CD14-positive monocyte (primary cell): ENCODE data around the gene RARRES1. TPM values are rescaled to one million over a fixed set of nuclear protein-coding genes. Genes with fewer than 3 reads are reported as not detected.

Source experiments
- DNase-seq, 3 donors: peaks; one replicate each; pipeline ENCODE4 v3.0.0-alpha.2; 2011 to 2022
- H2AFZ ChIP-seq: 2 replicates; pipeline ENCODE4 v1.6.0; 2012; ENCODE audit warnings: mild to moderate bottlenecking, low read depth, low read length, inconsistent platforms; ENCODE audit not compliant: insufficient read depth, poor library complexity, severe bottlenecking
- H3K27ac ChIP-seq, 2 donors: 1 replicate in 1 of 2; 2 replicates in 1 of 2; pipeline ENCODE4 v1.5.1; 2012 to 2013; ENCODE audit warnings: low read length in 2 of 2, control low read depth in 1 of 2, inconsistent platforms in 1 of 2, low read depth in 1 of 2, mild to moderate bottlenecking in 1 of 2
- H3K27me3 ChIP-seq, 2 donors: one replicate each; pipeline versions ENCODE4 v1.6.0 to v1.6.1; 2011 to 2013; ENCODE audit warnings: low read length in 2 of 2; ENCODE audit not compliant: control insufficient read depth in 2 of 2, insufficient read depth in 2 of 2
- H3K36me3 ChIP-seq, 2 donors: replicated peaks in 1 of 2; 1 replicate in 1 of 2; 2 replicates in 1 of 2; pipeline versions ENCODE4 v1.5.1 to v1.6.1; 2012 to 2013; ENCODE audit warnings: low read length in 2 of 2, control low read depth in 1 of 2, inconsistent platforms in 1 of 2, mild to moderate bottlenecking in 1 of 2; ENCODE audit not compliant: insufficient read depth in 2 of 2, control insufficient read depth in 1 of 2
- H3K4me1 ChIP-seq, 2 donors: 1 replicate in 1 of 2; 2 replicates in 1 of 2; pipeline versions ENCODE4 v1.5.1 to v1.6.1; 2012 to 2013; ENCODE audit warnings: low read length in 2 of 2, control low read depth in 1 of 2, inconsistent platforms in 1 of 2, mild to moderate bottlenecking in 1 of 2, moderate library complexity in 1 of 2; ENCODE audit not compliant: insufficient read depth in 2 of 2, control insufficient read depth in 1 of 2
- H3K4me2 ChIP-seq: replicated peaks from 2 replicates; pipeline ENCODE3; 2012; ENCODE audit warnings: low read length, moderate library complexity, mild to moderate bottlenecking; ENCODE audit not compliant: poor library complexity, severe bottlenecking; ENCODE audit errors: extremely low read depth
- H3K4me3 ChIP-seq, 3 experiments: fragments of 200-600 bp in 1 of 3; sonication (generic) in 1 of 3; replicated peaks in 1 of 3; 1 replicate in 2 of 3; 2 replicates in 1 of 3; pipeline ENCODE4 v1.5.1; 2011 to 2013; ENCODE audit warnings: low read length in 3 of 3, mild to moderate bottlenecking in 3 of 3, control low read depth in 2 of 3, low read depth in 2 of 3, inconsistent platforms in 1 of 3, moderate library complexity in 1 of 3
- H3K79me2 ChIP-seq: 2 replicates; pipeline ENCODE4 v1.6.0; 2012; ENCODE audit warnings: mild to moderate bottlenecking, control low read depth, inconsistent platforms, low read length, moderate library complexity; ENCODE audit not compliant: insufficient read depth
- H3K9ac ChIP-seq: 2 replicates; pipeline ENCODE4 v1.6.0; 2017; ENCODE audit warnings: low read length, mild to moderate bottlenecking; ENCODE audit not compliant: insufficient read depth, poor library complexity, severe bottlenecking
- H3K9me3 ChIP-seq, 2 donors: replicated peaks in 1 of 2; 1 replicate in 1 of 2; 2 replicates in 1 of 2; pipeline versions ENCODE4 v1.5.1 to v1.6.1; 2012 to 2013; ENCODE audit warnings: low read length in 2 of 2, control low read depth in 1 of 2; ENCODE audit not compliant: control insufficient read depth in 1 of 2, insufficient read depth in 1 of 2
- H4K20me1 ChIP-seq: 2 replicates; pipeline ENCODE4 v1.6.0; 2012; ENCODE audit warnings: mild to moderate bottlenecking, low read length, control low read depth, moderate library complexity; ENCODE audit not compliant: insufficient read depth
- H3K27ac Mint-ChIP-seq, 7 donors: one replicate each; pipeline ENCODE4 v1.8.0; 2020; ENCODE audit warnings: mild to moderate bottlenecking in 7 of 7, mixed read lengths in 7 of 7, moderate library complexity in 6 of 7, inconsistent platforms in 2 of 7
- H3K27me3 Mint-ChIP-seq, 3 donors: one replicate each; pipeline ENCODE4 v1.8.0; 2021 to 2022; ENCODE audit warnings: low read depth in 3 of 3, mild to moderate bottlenecking in 3 of 3, mixed read lengths in 3 of 3, moderate library complexity in 3 of 3, inconsistent platforms in 1 of 3
- H3K36me3 Mint-ChIP-seq, 2 donors: one replicate each; pipeline ENCODE4 v1.8.0; 2020; ENCODE audit warnings: mixed read lengths in 2 of 2, inconsistent platforms in 1 of 2, mild to moderate bottlenecking in 1 of 2
- H3K4me1 Mint-ChIP-seq: one replicate; pipeline ENCODE4 v1.8.0; 2020; ENCODE audit warnings: mild to moderate bottlenecking, mixed read lengths
- H3K4me3 Mint-ChIP-seq, 2 donors: one replicate each; pipeline ENCODE4 v1.8.0; 2020; ENCODE audit warnings: mild to moderate bottlenecking in 2 of 2, mixed read lengths in 2 of 2, moderate library complexity in 1 of 2
- H3K9me3 Mint-ChIP-seq, 7 donors: one replicate each; pipeline ENCODE4 v1.8.0; 2020 to 2022; ENCODE audit warnings: mixed read lengths in 7 of 7, mild to moderate bottlenecking in 6 of 7, moderate library complexity in 6 of 7, inconsistent platforms in 2 of 7
- CTCF ChIP-seq: fragments of 200-600 bp; IDR thresholded peaks from one replicate; pipeline ENCODE4 v1.8.0; 2022; ENCODE audit warnings: antibody characterized with exemption, mild to moderate bottlenecking
- WGBS: methylation state at CpG from one replicate; pipeline ENCODE4 v1.1.5; 2013; ENCODE audit warnings: missing lambda C conversion rate; ENCODE audit not compliant: insufficient coverage; 5-methylcytosine and 5-hydroxymethylcytosine counted together
- intact Hi-C, 2 donors: fragments of 100-400 bp; cut with micrococcal nuclease; formaldehyde crosslinking; loops; one replicate each; pipeline versions ENCODE4 v1.15.0 to v1.15.1; 2023
- polyA plus RNA-seq, 3 donors: library from polyadenylated mRNA; depleted of rRNA in 1 of 3; unstranded in 2 of 3; stranded (reverse) in 1 of 3; fragments of 300-500 nt in 2 of 3; fragments of >200 nt in 1 of 3; fragmentation: Illumina TruSeq in 2 of 3; gene quantifications; 1 replicate in 2 of 3; 2 replicates in 1 of 3; pipeline ENCODE4 v1.2.3, GENCODE V29; 2012 to 2021

RARRES1 gene
- polyA plus RNA-seq, 3 donors = not detected

GRCh38 chr3:158751316-158751715 lies 19.1 kb upstream of the RARRES1 start:
- intact Hi-C loops = no loop called here
- Histone ChIP-seq H3K27me3 (no peaks in the 10 kb centered on the region), H3K9me3 (no peaks in the 10 kb centered on the region), H3K36me3 (no peaks in the 10 kb centered on the region), H3K27ac (no peak overlapping the region), H4K20me1 (no peaks in the 10 kb centered on the region), H3K4me3 (no peak overlapping the region), H2AFZ (no peak overlapping the region), H3K4me2 (no peak overlapping the region), H3K79me2 (no peaks in the 10 kb centered on the region), H3K9ac (no peak overlapping the region), H3K4me1 (peaks cover 23% of the 10 kb centered on the region in 2 donors)
- whole genome bisulfite sequencing = no CpG with 5 or more reads among the region's 1 CpG
- H3K4me1 Mint-ChIP-seq = peaks cover 27% of the 10 kb centered on the region
- peaks cover 0 to 2% (median under 1%) of the 10 kb centered on the region in 3 donors for H3K27me3 Mint-ChIP-seq
- no peak for DNase-seq
- no peak overlapping the region for H3K27ac Mint-ChIP-seq
- no peak for TF ChIP-seq CTCF
- peaks cover 0 to 6% of the 10 kb centered on the region in 2 donors for H3K36me3 Mint-ChIP-seq
- H3K9me3 Mint-ChIP-seq = no peaks in the 10 kb centered on the region
- no peak overlapping the region for H3K4me3 Mint-ChIP-seq

- Histone ChIP-seq H3K36me3 (no peaks in the 10 kb centered on the region), H3K27me3 (no peaks in the 10 kb centered on the region), H3K9me3 (no peaks in the 10 kb centered on the region), H2AFZ (no peak overlapping the region), H3K4me3 (no peak overlapping the region), H3K9ac (no peak overlapping the region), H3K4me1 (peaks cover 23% of the 10 kb centered on the region in 2 donors), H3K79me2 (no peaks in the 10 kb centered on the region), H3K27ac (no peak overlapping the region), H4K20me1 (no peaks in the 10 kb centered on the region), H3K4me2 (no peak overlapping the region)
- H3K27ac Mint-ChIP-seq = peak overlapping the region in 1 of 7 donors; percentile 19
- H3K9me3 Mint-ChIP-seq = no peaks in the 10 kb centered on the region
- peaks cover 0 to 6% of the 10 kb centered on the region in 2 donors for H3K36me3 Mint-ChIP-seq
- intact Hi-C loops = no loop called here
- no peak for DNase-seq
- no peak overlapping the region for H3K4me3 Mint-ChIP-seq
- peaks cover 27% of the 10 kb centered on the region for H3K4me1 Mint-ChIP-seq
- TF ChIP-seq CTCF = no peak
- 95% methylated on average over 4 of the region's 6 CpGs for WGBS
- H3K27me3 Mint-ChIP-seq = peaks cover 0 to 2% (median 0%) of the 10 kb centered on the region in 3 donors
Measured at GRCh38 chr3:158750016-158750415, 17.8 kb upstream of the RARRES1 start.
